HepG2 (cell line): ENCODE results near the gene MIA2. TPM values are rescaled to one million over a fixed set of nuclear protein-coding genes. Genes with fewer than 3 reads are reported as not detected.

Source experiments
- CBFB ChIP-seq: sonication (generic); formaldehyde crosslinking; IDR thresholded peaks from 2 replicates; pipeline ENCODE4 v1.4.0; 2020; ENCODE audit warnings: missing genetic modification reagents
- FOSL2 ChIP-seq: sonication (generic); formaldehyde crosslinking; IDR thresholded peaks from 2 replicates; pipeline ENCODE4 v1.4.0; 2020; ENCODE audit warnings: missing genetic modification reagents
- HDAC2 ChIP-seq: sonication (generic); formaldehyde crosslinking; IDR thresholded peaks from 2 replicates; pipeline ENCODE4 v1.4.0; 2020; ENCODE audit warnings: missing genetic modification reagents
- MAFF ChIP-seq: IDR thresholded peaks from 2 replicates; pipeline ENCODE4 v1.6.1; 2011; ENCODE audit warnings: low read depth, low read length, improper control_type of control experiment
- PHF20 ChIP-seq: sonication (generic); formaldehyde crosslinking; IDR thresholded peaks from 2 replicates; pipeline ENCODE4 v1.5.0; 2020; ENCODE audit warnings: mild to moderate bottlenecking, missing genetic modification reagents
- POLR2G ChIP-seq: fragments of 200-400 bp; formaldehyde crosslinking; IDR thresholded peaks from 2 replicates; pipeline ENCODE4 v1.6.1; 2018; ENCODE audit warnings: mild to moderate bottlenecking, low read depth, low read length, moderate library complexity
- RBM39 ChIP-seq: fragments of 200-400 bp; formaldehyde crosslinking; IDR thresholded peaks from one replicate; pipeline ENCODE4 v1.6.1; 2018; ENCODE audit warnings: antibody characterized with exemption, mild to moderate bottlenecking, low read depth, low read length; ENCODE audit not compliant: poor library complexity, severe bottlenecking
- RXRA ChIP-seq: sonication (generic); formaldehyde crosslinking; IDR thresholded peaks from 2 replicates; pipeline ENCODE4 v1.5.1; 2020; ENCODE audit warnings: missing genetic modification reagents
- SOX5 ChIP-seq: IDR thresholded peaks from 2 replicates; pipeline ENCODE4 v1.6.1; 2016; ENCODE audit warnings: borderline replicate concordance
- TBP ChIP-seq: sonication (generic); formaldehyde crosslinking; IDR thresholded peaks from 2 replicates; pipeline ENCODE4 v1.5.0; 2020; ENCODE audit warnings: missing genetic modification reagents
- ZNF781 ChIP-seq: sonication (generic); formaldehyde crosslinking; IDR thresholded peaks from 2 replicates; pipeline ENCODE4 v1.5.1; 2020; ENCODE audit warnings: borderline replicate concordance, mild to moderate bottlenecking, missing genetic modification reagents; ENCODE audit errors: not compliant biosample characterization
- ZNF788 ChIP-seq: sonication (generic); formaldehyde crosslinking; IDR thresholded peaks from 2 replicates; pipeline ENCODE4 v1.5.0; 2020; ENCODE audit warnings: mild to moderate bottlenecking, missing genetic modification reagents, borderline replicate concordance
- ZNF841 ChIP-seq: sonication (generic); formaldehyde crosslinking; IDR thresholded peaks from 2 replicates; pipeline ENCODE4 v1.8.1; 2023; ENCODE audit warnings: missing genetic modification reagents, borderline replicate concordance
- ZNF879 ChIP-seq: sonication (generic); formaldehyde crosslinking; IDR thresholded peaks from 2 replicates; pipeline ENCODE4 v1.8.1; 2023; ENCODE audit warnings: missing genetic modification reagents
- polyA plus RNA-seq, 8 experiments: library from polyadenylated mRNA; depleted of rRNA in 3 of 8; stranded (reverse) in 7 of 8; unstranded in 1 of 8; fragments of >200 nt; fragmentation: Illumina TruSeq in 4 of 8; extraction: Trizol in 4 of 8; gene quantifications; 2 replicates each; pipeline versions ENCODE4 v1.2.1 to v1.2.3, GENCODE V29; 2011 to 2016; ENCODE audit warnings: low read depth in 4 of 8, missing spikeins in 1 of 8, mixed read lengths in 1 of 8; ENCODE audit not compliant: insufficient read depth in 1 of 8
- total RNA-seq, 5 experiments: library from RNA; depleted of rRNA; stranded (reverse); fragments of >200 nt; fragmentation: Illumina TruSeq; extraction: Trizol; gene quantifications; 2 replicates each; pipeline ENCODE4 v1.2.3, GENCODE V29; 2016; ENCODE audit warnings: low read depth in 1 of 5
- TF ChIP-seq, protein P1 (sequence below): sonication (generic); formaldehyde crosslinking; IDR thresholded peaks from 2 replicates; pipeline ENCODE4 v1.8.0; 2022; ENCODE audit warnings: missing genetic modification reagents, low read depth, mild to moderate bottlenecking, borderline replicate concordance
- TF ChIP-seq, protein P2 (sequence below): sonication (generic); formaldehyde crosslinking; IDR thresholded peaks from 2 replicates; pipeline ENCODE4 v1.8.1; 2023; ENCODE audit warnings: missing genetic modification reagents, mild to moderate bottlenecking, borderline replicate concordance
- TF ChIP-seq, protein P3 (sequence below): IDR thresholded peaks from 2 replicates; pipeline ENCODE4 v1.6.1; 2016; ENCODE audit warnings: missing compliant biosample characterization, missing genetic modification reagents, borderline replicate concordance
- TF ChIP-seq, protein P4 (sequence below): sonication (generic); formaldehyde crosslinking; IDR thresholded peaks from 2 replicates; pipeline ENCODE4 v1.5.0; 2020; ENCODE audit warnings: missing genetic modification reagents
- TF ChIP-seq, protein P5 (sequence below): sonication (generic); formaldehyde crosslinking; IDR thresholded peaks from 2 replicates; pipeline ENCODE4 v1.5.0; 2020; ENCODE audit warnings: mild to moderate bottlenecking, missing genetic modification reagents, borderline replicate concordance
- TF ChIP-seq, protein P6 (sequence below): IDR thresholded peaks from 2 replicates; pipeline ENCODE4 v1.6.1; 2012; ENCODE audit warnings: low read length, improper control_type of control experiment

The MIA2 gene
- total and polyA plus RNA-seq, 2 of the 13 experiments (the other 11 are each of a cell fraction or from before 2014, with no cell fraction given) = 134 to 158 TPM

DNA sequence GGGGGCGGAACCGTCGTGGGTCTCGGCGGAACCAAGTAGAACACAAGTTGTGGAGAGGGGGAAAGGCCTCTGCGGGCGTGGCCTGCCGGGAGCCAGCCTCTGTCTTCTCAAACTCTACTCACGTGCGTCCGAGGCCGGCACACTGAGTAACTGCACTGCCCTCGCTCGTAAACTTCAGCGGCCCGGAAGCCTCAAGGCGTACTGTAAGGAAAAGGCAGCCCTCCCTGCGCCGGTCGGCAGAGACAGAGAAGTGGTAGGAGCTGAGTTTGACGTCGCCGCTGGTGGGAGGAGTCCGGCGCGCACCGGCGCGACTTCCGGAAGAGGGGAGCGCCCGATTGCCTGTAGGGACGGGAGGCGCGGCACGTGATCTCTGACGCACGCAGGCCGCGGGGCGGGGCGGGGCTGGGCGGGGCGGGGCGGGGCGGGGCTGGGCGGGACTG is 198.5 kb downstream of the MIA2 start, which contains the start of gene FBXO33 (continued):
- TF ChIP-seq, protein P1, sequence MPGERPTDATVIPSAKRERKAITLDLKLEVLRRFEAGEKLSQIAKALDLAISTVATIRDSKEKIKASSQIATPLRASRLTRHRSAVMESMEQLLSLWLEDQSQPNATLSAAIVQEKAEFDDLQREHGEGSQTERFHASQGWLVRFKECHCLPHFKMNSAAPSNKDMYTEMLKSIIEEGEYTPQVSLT (CRISPR knock-in tag) = no peak
- TF ChIP-seq TBP (peak; percentile 97; the same call in 1 of the 2 replicates), MAFF (peak; percentile 34; the same call in 1 of the 2 replicates), PHF20 (CRISPR knock-in tag) (peak; percentile 85), RXRA (peak; percentile 69), ZNF841 (CRISPR knock-in tag) (peak; percentile 4; the same call in 1 of the 2 replicates), FOSL2 (CRISPR knock-in tag) (peak; percentile 66), ZNF781 (no peak), CBFB (peak; percentile 84), ZNF788 (peak; percentile 72; the same call in 1 of the 2 replicates), HDAC2 (CRISPR knock-in tag) (peak; percentile 55), RBM39 (no peak), POLR2G (no peak), SOX5 (no peak; the same call in 1 of the 2 replicates), ZNF879 (CRISPR knock-in tag) (no peak)
- TF ChIP-seq, protein P2, sequence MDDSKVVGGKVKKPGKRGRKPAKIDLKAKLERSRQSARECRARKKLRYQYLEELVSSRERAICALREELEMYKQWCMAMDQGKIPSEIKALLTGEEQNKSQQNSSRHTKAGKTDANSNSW (CRISPR knock-in tag) = no peak; the same call in 1 of the 2 replicates
- TF ChIP-seq, protein P3, sequence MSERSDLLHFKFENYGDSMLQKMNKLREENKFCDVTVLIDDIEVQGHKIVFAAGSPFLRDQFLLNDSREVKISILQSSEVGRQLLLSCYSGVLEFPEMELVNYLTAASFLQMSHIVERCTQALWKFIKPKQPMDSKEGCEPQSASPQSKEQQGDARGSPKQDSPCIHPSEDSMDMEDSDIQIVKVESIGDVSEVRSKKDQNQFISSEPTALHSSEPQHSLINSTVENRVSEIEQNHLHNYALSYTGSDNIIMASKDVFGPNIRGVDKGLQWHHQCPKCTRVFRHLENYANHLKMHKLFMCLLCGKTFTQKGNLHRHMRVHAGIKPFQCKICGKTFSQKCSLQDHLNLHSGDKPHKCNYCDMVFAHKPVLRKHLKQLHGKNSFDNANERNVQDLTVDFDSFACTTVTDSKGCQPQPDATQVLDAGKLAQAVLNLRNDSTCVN = peak; percentile 76; the same call in 1 of the 2 replicates
- TF ChIP-seq, protein P4, sequence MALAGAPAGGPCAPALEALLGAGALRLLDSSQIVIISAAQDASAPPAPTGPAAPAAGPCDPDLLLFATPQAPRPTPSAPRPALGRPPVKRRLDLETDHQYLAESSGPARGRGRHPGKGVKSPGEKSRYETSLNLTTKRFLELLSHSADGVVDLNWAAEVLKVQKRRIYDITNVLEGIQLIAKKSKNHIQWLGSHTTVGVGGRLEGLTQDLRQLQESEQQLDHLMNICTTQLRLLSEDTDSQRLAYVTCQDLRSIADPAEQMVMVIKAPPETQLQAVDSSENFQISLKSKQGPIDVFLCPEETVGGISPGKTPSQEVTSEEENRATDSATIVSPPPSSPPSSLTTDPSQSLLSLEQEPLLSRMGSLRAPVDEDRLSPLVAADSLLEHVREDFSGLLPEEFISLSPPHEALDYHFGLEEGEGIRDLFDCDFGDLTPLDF (CRISPR knock-in tag) = no peak
- TF ChIP-seq, protein P5, sequence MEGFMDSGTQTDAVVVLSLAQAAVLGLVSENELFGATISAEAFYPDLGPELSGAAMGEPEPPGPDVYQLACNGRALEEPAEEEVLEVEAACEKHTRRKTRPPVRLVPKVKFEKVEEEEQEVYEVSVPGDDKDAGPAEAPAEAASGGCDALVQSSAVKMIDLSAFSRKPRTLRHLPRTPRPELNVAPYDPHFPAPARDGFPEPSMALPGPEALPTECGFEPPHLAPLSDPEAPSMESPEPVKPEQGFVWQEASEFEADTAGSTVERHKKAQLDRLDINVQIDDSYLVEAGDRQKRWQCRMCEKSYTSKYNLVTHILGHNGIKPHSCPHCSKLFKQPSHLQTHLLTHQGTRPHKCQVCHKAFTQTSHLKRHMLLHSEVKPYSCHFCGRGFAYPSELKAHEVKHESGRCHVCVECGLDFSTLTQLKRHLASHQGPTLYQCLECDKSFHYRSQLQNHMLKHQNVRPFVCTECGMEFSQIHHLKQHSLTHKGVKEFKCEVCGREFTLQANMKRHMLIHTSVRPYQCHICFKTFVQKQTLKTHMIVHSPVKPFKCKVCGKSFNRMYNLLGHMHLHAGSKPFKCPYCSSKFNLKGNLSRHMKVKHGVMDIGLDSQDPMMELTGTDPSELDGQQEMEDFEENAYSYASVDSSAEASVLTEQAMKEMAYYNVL (CRISPR knock-in tag) = peak; percentile 3; the same call in 1 of the 2 replicates
- TF ChIP-seq, protein P6, sequence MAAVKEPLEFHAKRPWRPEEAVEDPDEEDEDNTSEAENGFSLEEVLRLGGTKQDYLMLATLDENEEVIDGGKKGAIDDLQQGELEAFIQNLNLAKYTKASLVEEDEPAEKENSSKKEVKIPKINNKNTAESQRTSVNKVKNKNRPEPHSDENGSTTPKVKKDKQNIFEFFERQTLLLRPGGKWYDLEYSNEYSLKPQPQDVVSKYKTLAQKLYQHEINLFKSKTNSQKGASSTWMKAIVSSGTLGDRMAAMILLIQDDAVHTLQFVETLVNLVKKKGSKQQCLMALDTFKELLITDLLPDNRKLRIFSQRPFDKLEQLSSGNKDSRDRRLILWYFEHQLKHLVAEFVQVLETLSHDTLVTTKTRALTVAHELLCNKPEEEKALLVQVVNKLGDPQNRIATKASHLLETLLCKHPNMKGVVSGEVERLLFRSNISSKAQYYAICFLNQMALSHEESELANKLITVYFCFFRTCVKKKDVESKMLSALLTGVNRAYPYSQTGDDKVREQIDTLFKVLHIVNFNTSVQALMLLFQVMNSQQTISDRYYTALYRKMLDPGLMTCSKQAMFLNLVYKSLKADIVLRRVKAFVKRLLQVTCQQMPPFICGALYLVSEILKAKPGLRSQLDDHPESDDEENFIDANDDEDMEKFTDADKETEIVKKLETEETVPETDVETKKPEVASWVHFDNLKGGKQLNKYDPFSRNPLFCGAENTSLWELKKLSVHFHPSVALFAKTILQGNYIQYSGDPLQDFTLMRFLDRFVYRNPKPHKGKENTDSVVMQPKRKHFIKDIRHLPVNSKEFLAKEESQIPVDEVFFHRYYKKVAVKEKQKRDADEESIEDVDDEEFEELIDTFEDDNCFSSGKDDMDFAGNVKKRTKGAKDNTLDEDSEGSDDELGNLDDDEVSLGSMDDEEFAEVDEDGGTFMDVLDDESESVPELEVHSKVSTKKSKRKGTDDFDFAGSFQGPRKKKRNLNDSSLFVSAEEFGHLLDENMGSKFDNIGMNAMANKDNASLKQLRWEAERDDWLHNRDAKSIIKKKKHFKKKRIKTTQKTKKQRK = no peak
